HL-60/S4 (cell line): ENCODE measurements around the gene LRRC23.

Source experiments
- in situ Hi-C: fragments of 300-500 bp; cut with MboI; formaldehyde crosslinking; loops from 2 replicates; pipeline ENCODE4 v1.14.3; 2022; ENCODE audit warnings: low sequenced_read_pairs

The LRRC23 gene

DNA sequence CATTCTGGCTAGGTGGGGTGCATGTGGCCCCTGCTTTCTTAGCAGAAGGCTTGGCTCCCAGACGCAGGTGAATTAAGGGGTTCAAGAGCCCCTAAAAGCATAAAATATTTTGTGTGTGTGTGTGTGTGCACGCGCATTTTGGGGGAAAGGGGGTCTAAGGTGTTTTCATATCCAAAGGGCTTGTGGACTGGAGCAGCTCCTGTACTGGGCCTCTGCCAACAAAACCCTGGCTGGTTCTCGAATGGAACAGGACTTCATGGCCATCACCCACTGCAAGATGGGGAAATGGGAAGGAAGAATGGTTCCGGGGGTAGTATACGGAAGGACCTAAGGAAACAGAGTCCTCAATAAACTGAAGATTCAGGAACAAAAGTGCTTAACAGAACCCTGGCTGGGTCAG, 19.2 kb downstream of the LRRC23 start:
- in situ Hi-C loops, result no loop called here

DNA sequence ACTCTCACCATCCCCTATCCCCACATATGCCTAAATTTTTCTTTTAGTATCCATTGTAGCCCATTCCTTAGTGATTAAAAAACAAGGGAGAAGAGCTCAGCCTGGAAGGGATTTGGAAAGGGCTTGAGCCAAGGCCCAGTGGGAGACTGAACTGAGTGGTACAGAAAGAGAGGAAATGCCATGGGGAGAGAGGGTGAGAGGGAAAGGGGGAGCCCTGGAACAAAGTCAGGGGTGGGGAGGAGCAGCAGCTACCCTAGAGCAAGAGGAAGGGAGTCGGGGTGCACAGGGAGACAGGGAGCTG, 20.6 kb downstream of the LRRC23 start:
- in situ Hi-C loops, result loop anchor here (25.0 kb wide), 1 partner anchor 187 kb away; the partner anchor contains the start of gene C1RL

DNA sequence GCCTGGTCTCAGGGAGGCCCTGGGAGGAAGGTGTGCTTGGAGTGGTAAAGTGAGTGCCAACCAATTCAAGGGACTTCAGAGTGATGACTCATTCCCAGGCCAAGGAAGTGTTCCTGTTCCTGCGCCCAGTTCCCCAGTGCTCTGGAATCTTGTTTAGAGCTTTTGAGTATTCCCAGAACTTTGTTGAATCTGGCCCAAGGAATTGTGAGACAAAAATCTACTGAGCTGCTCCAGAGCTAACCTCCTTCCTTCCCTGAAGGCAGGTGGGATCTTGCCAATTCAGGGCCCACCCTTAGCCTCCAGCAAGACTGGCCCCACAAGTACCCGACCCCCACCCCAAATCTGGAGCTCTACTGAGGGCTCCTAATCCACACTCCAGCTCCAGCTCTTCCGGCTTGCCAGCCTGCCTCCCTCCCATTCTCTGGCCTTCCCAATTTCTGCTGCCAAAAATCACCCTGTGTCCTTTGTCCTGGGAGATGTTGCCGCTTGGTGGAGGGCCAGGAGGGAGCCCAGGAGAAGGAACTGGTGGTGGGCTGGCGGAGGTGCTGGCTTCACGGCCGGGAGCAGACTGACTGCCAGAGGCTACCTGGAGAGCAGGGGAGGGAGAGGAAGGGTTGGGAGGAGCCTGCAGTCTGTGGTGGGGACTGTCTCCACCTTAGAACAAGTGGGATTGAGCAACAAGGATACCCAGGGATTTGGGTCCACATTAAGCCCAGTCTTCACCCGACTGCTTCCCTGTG, 21.1 kb downstream of the LRRC23 start:
- in situ Hi-C loops, result loop anchor here (25.0 kb wide), 1 partner anchor 187 kb away; the partner anchor contains the start of gene C1RL

DNA sequence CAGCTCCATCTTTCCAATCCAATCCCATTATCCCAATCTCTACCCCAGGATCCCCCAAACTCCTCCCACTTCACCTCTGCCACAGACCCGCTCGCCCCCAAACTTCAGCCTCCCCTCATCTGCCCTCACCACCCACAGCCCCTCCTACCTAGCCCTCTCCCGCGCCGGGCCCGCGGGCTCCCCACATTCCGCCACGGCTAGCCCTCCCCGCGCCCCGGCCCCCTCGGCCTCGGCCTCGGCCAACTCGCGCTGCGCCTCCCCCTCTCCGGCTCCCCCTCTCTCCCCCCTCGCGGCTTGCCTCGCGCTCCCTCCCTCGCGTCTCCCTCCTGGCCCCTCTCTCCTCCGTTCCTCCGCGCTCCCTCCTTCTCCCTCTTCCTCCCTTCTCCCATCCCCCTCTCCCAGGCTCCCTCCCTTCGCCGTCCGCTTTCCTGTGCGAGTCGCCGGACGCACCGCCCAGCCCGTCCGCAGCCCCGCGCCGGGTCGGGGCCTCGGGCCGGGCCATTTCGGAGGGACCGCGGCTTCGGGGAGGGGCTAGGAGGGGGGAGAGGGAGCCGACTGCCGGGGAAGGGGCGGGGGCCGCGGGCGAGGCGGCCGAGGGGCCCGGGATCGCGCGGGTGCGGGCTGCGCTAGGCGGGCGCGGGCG, 22.9 kb downstream of the LRRC23 start, which contains the start of gene ATN1:
Gene ATN1 (plus strand): TSS at position 581 of the 643 bp plus-strand sequence. CDS start 6,043 bp downstream, outside the sequence.
- in situ Hi-C loops, result loop anchor here (25.0 kb wide), 1 partner anchor 185 kb away; the partner anchor contains the start of gene C1RL

DNA sequence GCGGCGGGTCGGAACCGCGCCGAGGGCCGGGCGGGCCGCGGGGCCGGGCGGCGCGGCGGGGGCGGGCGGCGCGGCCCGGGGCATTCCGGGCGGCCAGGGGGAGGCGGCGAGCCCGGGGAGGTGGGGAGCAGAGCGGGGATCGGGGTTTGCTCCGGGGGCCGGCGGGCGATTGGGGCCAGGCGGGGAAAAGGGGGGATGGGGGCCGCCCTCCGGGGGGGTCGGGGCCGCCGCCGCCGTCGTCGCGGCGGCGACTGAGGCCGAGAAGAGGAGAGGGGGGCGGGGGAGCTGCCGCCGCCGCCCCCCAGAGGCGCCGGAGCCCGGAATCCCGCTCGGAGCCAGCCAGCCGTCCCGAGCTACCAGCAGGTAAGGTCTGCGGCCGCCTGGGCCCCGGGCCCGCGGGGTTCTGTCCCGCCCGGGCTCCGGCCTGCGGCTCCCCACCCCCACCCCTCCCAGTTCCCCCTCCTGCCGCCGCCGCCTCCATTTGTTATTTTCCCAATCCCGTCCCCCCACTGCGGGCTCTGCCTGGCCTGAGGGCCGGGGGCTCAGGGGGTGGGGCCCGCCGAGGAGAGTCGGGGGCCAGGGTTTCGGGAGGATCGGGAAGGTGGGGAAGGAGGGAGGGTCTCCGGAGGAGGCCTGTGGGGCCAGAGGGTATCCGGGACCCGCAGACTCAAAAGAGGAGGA, 23.5 kb downstream of the LRRC23 start:
- in situ Hi-C loops, result loop anchor here (25.0 kb wide), 1 partner anchor 184 kb away; the partner anchor contains the start of gene C1RL

DNA sequence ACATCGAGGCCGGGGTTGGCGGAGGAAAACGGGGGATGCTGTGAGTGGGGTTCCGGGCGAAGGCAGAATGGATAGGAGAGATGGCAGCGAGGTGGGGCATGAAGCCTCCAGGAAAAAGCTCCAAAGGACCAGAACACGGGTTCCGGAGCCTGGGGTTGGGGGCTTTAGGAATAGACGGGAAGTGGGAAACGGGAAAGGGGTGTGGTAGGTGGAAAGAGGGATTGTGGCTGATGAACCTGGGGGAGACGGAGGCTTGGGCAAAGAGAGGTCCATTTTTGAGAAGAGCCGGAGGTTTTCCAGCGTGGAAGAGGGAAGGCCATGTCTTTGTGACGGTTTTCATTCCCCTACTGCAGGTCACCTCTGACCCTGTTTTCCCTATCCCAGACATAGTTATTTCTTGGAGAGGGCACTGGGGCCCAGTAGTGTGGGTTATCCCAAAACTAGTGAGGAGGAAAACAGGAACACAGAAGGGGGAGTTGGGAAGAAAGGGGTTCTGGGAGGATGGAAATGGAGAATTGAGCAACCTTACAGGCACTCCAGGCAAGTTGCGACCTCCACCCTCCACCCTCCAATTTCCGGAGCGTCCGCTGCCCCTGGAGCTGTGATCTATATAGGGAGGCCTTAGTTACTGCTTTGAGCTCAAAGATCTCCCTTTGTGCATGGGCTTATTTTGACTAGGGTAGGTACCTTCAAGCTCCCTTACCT, 24.2 kb downstream of the LRRC23 start:
- in situ Hi-C loops, result loop anchor here (25.0 kb wide), 1 partner anchor 183 kb away; the partner anchor contains the start of gene C1RL

DNA sequence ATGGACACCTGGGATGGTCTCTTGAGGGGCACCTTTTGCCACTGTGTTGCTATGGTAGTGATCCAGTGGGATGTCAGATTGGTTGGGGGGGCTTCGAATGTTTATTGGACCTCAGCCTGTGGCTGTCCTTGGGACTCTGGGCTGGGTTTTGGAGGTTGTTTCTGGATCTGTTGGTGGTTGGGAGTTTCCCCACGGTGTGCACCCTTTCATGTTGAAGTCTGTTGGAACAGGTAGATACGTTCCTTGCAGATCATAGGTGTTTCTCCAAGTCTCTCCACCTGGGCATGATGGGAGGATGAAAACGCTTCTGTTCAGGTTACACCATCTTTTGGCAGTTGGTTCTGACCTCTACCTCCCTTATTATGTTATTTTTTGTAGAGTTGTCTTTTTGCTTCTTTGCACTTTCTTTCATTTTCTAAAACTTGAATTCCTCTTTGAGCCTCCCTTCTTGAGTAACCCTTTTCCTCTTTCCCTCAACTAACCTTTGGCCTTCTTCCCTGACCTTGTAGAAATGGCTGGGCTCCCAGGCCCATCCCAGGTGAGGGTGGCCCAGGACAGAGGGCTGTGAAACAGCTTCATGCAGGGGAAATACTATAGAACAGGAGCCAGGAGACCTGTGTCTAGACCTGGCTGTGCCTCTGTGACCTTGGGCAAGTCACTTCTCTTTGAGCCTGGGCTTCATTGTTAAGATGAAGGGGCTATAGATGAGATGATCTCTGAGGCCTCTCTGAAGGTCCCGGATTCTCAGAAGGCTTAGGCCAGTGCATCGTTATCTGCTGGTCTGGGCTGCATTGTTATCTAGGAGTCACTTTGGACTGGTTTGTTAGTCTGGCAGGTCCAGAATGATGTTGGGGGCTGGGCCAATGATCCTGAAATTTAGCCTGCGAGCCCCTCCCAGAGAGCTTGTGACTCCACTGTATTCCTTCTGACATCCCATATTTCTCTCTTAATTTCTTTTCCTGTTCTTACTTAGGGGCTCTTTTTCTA, 25.1 kb downstream of the LRRC23 start:
- in situ Hi-C loops, result loop anchor here (25.0 kb wide), 1 partner anchor 183 kb away; the partner anchor contains the start of gene C1RL

DNA sequence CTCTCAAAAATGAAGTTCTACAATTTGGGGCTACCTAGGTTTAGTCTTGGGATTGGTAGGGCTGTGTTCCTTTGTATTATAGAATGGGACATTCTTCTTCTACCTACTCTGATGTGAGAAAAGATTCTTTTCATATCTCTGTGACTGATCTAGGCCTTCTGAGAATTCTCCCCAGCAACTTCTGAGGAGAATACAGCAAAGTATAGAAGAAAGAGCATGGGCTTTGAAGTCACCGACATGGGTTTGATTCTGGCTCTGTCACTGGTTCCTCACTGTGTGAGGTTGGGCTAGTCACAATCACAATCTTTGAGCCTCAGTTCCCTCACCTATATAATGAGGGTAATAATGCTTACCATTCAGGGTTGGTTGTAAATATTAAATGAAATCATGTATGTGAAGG, 28.1 kb downstream of the LRRC23 start:
- in situ Hi-C loops, result loop anchor here (25.0 kb wide), 1 partner anchor 180 kb away; the partner anchor contains the start of gene C1RL

DNA sequence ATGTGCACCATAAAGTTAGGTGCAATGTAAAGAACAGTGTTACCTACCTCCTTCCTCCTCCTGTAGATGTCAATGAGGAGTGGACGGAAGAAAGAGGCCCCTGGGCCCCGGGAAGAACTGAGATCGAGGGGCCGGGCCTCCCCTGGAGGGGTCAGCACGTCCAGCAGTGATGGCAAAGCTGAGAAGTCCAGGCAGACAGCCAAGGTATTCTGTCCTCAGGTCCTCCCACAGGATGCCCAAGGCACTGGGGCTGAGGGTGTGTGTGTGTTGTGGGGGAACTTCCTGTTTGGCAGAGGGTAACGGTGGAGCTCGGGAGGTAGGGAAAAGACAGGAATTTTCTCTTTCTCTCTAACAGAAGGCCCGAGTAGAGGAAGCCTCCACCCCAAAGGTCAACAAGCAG, 29.5 kb downstream of the LRRC23 start:
- in situ Hi-C loops, result loop anchor here (25.0 kb wide), 1 partner anchor 178 kb away; the partner anchor contains the start of gene C1RL

DNA sequence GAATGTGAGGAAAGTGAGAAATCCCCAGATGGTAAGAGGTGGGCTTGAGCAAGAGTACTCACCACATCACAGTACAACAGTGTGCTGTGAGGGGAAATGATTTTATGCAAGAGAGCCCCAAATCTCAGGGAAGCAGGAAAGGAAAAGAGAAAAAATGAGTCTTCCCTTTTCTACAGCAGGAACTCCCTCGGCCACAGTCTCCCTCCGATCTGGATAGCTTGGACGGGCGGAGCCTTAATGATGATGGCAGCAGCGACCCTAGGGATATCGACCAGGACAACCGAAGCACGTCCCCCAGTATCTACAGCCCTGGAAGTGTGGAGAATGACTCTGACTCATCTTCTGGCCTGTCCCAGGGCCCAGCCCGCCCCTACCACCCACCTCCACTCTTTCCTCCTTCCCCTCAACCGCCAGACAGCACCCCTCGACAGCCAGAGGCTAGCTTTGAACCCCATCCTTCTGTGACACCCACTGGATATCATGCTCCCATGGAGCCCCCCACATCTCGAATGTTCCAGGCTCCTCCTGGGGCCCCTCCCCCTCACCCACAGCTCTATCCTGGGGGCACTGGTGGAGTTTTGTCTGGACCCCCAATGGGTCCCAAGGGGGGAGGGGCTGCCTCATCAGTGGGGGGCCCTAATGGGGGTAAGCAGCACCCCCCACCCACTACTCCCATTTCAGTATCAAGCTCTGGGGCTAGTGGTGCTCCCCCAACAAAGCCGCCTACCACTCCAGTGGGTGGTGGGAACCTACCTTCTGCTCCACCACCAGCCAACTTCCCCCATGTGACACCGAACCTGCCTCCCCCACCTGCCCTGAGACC, 31.0 kb downstream of the LRRC23 start:
- in situ Hi-C loops, result loop anchor here (25.0 kb wide), 1 partner anchor 177 kb away; the partner anchor contains the start of gene C1RL

DNA sequence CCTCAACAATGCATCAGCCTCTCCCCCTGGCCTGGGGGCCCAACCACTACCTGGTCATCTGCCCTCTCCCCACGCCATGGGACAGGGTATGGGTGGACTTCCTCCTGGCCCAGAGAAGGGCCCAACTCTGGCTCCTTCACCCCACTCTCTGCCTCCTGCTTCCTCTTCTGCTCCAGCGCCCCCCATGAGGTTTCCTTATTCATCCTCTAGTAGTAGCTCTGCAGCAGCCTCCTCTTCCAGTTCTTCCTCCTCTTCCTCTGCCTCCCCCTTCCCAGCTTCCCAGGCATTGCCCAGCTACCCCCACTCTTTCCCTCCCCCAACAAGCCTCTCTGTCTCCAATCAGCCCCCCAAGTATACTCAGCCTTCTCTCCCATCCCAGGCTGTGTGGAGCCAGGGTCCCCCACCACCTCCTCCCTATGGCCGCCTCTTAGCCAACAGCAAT, 31.6 kb downstream of the LRRC23 start:
- in situ Hi-C loops, result loop anchor here (25.0 kb wide), 1 partner anchor 176 kb away; the partner anchor contains the start of gene C1RL

DNA sequence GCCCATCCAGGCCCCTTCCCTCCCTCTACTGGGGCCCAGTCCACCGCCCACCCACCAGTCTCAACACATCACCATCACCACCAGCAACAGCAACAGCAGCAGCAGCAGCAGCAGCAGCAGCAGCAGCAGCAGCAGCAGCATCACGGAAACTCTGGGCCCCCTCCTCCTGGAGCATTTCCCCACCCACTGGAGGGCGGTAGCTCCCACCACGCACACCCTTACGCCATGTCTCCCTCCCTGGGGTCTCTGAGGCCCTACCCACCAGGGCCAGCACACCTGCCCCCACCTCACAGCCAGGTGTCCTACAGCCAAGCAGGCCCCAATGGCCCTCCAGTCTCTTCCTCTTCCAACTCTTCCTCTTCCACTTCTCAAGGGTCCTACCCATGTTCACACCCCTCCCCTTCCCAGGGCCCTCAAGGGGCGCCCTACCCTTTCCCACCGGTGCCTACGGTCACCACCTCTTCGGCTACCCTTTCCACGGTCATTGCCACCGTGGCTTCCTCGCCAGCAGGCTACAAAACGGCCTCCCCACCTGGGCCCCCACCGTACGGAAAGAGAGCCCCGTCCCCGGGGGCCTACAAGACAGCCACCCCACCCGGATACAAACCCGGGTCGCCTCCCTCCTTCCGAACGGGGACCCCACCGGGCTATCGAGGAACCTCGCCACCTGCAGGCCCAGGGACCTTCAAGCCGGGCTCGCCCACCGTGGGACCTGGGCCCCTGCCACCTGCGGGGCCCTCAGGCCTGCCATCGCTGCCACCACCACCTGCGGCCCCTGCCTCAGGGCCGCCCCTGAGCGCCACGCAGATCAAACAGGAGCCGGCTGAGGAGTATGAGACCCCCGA, 32.2 kb downstream of the LRRC23 start:
- in situ Hi-C loops, result loop anchor here (25.0 kb wide), 1 partner anchor 175 kb away; the partner anchor contains the start of gene C1RL

DNA sequence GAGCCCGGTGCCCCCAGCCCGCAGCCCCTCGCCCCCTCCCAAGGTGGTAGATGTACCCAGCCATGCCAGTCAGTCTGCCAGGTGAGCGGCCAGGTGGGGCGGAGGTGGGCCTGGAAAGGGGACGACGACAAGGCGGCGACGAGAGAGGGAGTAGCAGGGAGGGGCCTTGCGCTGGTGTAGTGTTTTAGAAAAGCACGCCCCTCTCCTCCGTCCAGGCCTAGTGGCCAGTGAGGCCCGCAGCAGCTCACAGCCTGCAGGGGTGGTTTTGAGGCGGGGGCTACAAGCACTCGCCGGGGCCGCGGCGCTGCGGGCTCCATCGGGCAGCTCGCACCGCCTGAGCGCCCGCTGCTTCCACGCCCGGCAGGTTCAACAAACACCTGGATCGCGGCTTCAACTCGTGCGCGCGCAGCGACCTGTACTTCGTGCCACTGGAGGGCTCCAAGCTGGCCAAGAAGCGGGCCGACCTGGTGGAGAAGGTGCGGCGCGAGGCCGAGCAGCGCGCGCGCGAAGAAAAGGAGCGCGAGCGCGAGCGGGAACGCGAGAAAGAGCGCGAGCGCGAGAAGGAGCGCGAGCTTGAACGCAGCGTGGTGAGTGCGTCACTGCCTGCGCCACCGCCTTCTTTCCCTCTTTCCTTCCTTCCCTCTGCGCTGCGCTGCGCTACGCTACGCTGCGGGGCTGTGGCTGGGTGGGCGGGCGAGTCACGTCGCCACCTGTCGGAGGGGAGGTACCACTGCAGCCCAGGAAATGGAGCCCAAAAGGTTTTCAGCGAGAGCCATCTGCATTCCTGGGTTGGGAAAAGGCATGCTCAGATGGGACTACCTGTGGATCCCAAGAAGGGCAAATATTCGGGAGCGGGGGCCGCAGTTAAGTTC, 33.1 kb downstream of the LRRC23 start:
- in situ Hi-C loops, result loop anchor here (25.0 kb wide), 1 partner anchor 175 kb away; the partner anchor contains the start of gene C1RL

DNA sequence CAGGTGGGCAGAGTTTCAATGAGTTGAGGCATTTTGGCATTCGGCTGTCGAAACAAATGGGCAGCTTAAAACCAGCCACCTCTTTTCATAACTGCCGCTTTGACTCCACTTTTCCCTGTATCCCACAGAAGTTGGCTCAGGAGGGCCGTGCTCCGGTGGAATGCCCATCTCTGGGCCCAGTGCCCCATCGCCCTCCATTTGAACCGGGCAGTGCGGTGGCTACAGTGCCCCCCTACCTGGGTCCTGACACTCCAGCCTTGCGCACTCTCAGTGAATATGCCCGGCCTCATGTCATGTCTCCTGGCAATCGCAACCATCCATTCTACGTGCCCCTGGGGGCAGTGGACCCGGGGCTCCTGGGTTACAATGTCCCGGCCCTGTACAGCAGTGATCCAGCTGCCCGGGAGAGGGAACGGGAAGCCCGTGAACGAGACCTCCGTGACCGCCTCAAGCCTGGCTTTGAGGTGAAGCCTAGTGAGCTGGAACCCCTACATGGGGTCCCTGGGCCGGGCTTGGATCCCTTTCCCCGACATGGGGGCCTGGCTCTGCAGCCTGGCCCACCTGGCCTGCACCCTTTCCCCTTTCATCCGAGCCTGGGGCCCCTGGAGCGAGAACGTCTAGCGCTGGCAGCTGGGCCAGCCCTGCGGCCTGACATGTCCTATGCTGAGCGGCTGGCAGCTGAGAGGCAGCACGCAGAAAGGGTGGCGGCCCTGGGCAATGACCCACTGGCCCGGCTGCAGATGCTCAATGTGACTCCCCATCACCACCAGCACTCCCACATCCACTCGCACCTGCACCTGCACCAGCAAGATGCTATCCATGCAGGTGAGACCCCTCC, 34.0 kb downstream of the LRRC23 start:
- in situ Hi-C loops, result loop anchor here (25.0 kb wide), 1 partner anchor 174 kb away; the partner anchor contains the start of gene C1RL

DNA sequence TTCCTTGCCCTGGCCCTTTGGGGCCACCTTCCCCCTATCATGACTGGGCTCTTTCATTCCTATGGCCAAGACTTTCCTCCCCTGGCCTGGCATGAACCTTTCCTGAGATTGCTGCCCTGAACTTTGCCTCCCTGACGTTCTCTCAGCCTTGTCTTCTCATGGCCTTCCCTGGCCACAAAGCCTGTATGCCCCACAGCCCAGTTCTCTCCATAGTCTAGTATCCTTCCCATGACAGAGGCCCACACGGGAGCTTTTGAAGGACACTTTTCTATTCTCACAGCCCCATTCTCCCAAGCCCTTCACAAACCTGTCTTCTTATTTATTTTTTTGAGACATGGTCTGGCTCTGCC, 34.5 kb downstream of the LRRC23 start:
- in situ Hi-C loops, result loop anchor here (25.0 kb wide), 1 partner anchor 173 kb away; the partner anchor contains the start of gene C1RL
